Measurements from ENCODE around the gene PCDHB2.
A peak's percentile ranks its signal among the peaks of the same experiment; 100 is the strongest.

The PCDHB2 gene

DNA sequence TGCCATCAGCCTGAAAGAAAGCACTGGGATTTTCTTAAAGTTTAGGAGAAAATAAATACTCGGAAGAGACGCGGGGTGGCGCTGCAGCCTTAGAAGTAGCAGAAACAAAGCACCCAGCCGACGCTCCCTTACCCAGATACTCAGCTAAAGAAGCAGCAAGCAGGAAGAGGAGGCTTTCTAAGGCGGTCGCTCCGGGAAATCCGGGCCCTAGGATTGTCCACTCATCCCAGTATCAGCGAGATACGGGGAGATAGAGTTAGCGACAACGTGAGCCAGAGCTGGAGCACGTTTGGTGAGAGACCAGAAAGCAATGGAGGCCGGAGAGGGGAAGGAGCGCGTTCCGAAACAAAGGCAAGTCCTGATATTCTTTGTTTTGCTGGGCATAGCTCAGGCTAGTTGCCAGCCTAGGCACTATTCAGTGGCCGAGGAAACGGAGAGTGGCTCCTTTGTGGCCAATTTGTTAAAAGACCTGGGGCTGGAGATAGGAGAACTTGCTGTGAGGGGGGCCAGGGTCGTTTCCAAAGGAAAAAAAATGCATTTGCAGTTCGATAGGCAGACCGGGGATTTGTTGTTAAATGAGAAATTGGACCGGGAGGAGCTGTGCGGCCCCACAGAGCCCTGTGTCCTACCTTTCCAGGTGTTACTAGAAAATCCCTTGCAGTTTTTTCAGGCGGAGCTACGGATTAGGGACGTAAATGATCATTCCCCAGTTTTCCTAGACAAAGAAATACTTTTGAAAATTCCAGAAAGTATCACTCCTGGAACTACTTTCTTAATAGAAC is at the start of gene PCDHB2:
Gene PCDHB2, plus strand, starts transcription at position 135 of the 782 bp plus-strand sequence. Its CDS starts 176 bp downstream, at position 311.
- H3K4me3 ChIP-seq (ENCODE audit: low read depth, low read length), result no peak within 1 kb of the TSS
- TF ChIP-seq, protein P1, sequence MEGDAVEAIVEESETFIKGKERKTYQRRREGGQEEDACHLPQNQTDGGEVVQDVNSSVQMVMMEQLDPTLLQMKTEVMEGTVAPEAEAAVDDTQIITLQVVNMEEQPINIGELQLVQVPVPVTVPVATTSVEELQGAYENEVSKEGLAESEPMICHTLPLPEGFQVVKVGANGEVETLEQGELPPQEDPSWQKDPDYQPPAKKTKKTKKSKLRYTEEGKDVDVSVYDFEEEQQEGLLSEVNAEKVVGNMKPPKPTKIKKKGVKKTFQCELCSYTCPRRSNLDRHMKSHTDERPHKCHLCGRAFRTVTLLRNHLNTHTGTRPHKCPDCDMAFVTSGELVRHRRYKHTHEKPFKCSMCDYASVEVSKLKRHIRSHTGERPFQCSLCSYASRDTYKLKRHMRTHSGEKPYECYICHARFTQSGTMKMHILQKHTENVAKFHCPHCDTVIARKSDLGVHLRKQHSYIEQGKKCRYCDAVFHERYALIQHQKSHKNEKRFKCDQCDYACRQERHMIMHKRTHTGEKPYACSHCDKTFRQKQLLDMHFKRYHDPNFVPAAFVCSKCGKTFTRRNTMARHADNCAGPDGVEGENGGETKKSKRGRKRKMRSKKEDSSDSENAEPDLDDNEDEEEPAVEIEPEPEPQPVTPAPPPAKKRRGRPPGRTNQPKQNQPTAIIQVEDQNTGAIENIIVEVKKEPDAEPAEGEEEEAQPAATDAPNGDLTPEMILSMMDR (IDR thresholded peaks at IDR 0.05; ENCODE audit: insufficient read depth, low read depth, low read length, missing control alignments), result no peak
- DNase-seq (ENCODE audit: low read depth), result no peak

- DNase-seq (ENCODE audit: low read depth), result no peak
- TF ChIP-seq, protein P1 (IDR thresholded peaks at IDR 0.05; ENCODE audit: insufficient read depth, low read depth, low read length, missing control alignments), result no peak
- no peak within 1 kb of the TSS for H3K4me3 ChIP-seq (ENCODE audit: low read depth, low read length)
Observed at GRCh38 chr5:141050622-141051520, 43.5 kb upstream of the PCDHB2 start, which contains the start of gene PCDHB1. Gene PCDHB1 (plus strand): TSS chr5:141051374. CDS start chr5:141051471, 97 bp downstream.

GRCh38 chr5:141051521-141051866 is 42.9 kb upstream of the PCDHB2 start:
- no peak overlapping the region for H3K4me3 ChIP-seq (ENCODE audit: low read depth, low read length)
- TF ChIP-seq, protein P1 (IDR thresholded peaks at IDR 0.05; ENCODE audit: insufficient read depth, low read depth, low read length, missing control alignments), result no peak
- DNase-seq (ENCODE audit: low read depth), result no peak

DNA sequence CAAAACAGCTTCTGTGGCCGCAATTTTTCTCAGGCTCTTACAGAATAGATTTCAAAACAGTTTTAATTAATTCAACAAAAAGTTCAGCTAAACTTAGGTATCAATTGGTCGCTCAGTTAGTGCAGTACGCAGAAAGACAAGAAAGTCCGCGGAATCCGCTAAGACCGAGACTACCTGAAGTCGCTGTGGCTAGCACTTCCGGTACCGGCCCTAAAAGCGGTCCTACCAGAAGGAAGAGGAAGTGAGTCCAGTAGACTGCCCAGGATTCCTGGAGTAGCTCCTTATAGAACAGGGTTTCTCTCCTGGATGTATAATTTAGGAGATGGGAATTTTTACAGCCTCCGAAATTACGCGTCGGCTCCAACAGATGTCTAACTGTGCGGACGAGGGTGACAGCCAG is 16.6 kb upstream of the PCDHB2 start:
- TF ChIP-seq, protein P1 (IDR thresholded peaks at IDR 0.05; ENCODE audit: insufficient read depth, low read depth, low read length, missing control alignments), result no peak
- no peak overlapping the region for H3K4me3 ChIP-seq (ENCODE audit: low read depth, low read length)

GRCh38 chr5:141082228-141082627 is 12.2 kb upstream of the PCDHB2 start:
- no peak overlapping the region for H3K4me3 ChIP-seq (ENCODE audit: low read depth, low read length)
- no peak for DNase-seq (ENCODE audit: low read depth)
- TF ChIP-seq, protein P1 (IDR thresholded peaks at IDR 0.05; ENCODE audit: insufficient read depth, low read depth, low read length, missing control alignments), result no peak

More for the DNA sequence above, 16.6 kb upstream of the PCDHB2 start:
- no peak for DNase-seq (ENCODE audit: low read depth)

- TF ChIP-seq, protein P1 (IDR thresholded peaks at IDR 0.05; ENCODE audit: insufficient read depth, low read depth, low read length, missing control alignments), result no peak
- peak; percentile 12 for DNase-seq (ENCODE audit: low read depth)
- H3K4me3 ChIP-seq (ENCODE audit: low read depth, low read length), result no peak overlapping the region
Observed at GRCh38 chr5:141084487-141084989, 9.9 kb upstream of the PCDHB2 start.
